ENCODE results near the gene PHF11.

The PHF11 gene

DNA sequence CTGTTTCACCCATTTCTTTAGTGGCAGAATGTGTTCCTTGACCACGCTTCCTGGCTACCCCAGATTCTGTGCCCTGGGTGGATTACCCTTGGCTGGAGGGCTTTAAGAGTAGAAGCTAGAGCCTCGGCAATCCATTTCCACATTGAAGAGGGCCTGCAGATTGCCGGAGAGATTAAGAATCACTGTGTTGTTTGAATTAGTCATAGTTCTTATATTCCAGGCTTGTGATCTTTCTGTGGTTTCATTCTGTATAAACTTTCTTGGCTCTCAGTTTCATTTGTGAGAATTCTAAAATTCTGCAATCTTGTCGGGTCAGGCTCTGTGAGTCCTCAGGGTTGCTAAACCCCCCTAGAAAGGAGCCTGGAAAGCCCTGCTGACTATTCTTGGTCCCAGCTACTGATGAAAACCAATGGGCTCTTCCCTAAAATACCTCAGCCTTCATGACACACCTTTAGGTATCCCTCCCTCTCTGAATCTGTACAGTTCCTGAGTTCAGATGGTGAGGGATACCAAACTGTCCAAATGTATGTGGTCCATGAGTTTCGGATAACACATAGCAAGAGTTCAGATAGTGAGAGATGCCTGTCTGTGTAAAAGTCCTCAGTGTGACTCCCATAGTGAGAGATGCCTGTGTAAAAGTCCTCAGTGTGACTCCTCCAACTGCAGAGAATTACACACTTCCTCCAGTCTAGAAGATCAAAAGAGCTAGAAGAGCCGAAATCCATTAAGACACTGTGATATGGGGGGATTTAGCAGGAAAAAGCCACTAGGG lies 4.3 kb downstream of the PHF11 start:
- no peak overlapping the region for H3K4me3 ChIP-seq (ENCODE audit: low read length)
- H4K20me1 ChIP-seq (ENCODE audit: insufficient read depth, low read length): no peaks in the 10 kb centered on the region; the same call in 1 of the 2 replicates
- H3K4me1 ChIP-seq (ENCODE audit: low read length): peaks cover 16% of the 10 kb centered on the region
- peaks cover 40% of the 10 kb centered on the region for H3K36me3 ChIP-seq (replicated peaks; ENCODE audit: low read depth, low read length)
- H3K79me2 ChIP-seq (ENCODE audit: low read length): no peaks in the 10 kb centered on the region; the same call in 1 of the 2 replicates
- H3K9me3 ChIP-seq (ENCODE audit: insufficient read depth, low read length): no peaks in the 10 kb centered on the region
- no peaks in the 10 kb centered on the region for H3K27me3 ChIP-seq (ENCODE audit: low read depth, low read length)
- no peak overlapping the region for H3K27ac ChIP-seq (ENCODE audit: low read length)
- no peak for TF ChIP-seq EZH2phosphoT487 (IDR thresholded peaks at IDR 0.05; ENCODE audit: low read depth)
- TF ChIP-seq, protein P1, sequence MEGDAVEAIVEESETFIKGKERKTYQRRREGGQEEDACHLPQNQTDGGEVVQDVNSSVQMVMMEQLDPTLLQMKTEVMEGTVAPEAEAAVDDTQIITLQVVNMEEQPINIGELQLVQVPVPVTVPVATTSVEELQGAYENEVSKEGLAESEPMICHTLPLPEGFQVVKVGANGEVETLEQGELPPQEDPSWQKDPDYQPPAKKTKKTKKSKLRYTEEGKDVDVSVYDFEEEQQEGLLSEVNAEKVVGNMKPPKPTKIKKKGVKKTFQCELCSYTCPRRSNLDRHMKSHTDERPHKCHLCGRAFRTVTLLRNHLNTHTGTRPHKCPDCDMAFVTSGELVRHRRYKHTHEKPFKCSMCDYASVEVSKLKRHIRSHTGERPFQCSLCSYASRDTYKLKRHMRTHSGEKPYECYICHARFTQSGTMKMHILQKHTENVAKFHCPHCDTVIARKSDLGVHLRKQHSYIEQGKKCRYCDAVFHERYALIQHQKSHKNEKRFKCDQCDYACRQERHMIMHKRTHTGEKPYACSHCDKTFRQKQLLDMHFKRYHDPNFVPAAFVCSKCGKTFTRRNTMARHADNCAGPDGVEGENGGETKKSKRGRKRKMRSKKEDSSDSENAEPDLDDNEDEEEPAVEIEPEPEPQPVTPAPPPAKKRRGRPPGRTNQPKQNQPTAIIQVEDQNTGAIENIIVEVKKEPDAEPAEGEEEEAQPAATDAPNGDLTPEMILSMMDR (IDR thresholded peaks at IDR 0.05; ENCODE audit: low read depth, low read length): no peak
- no peak overlapping the region for H3K9ac ChIP-seq (ENCODE audit: low read length)
- H3K4me2 ChIP-seq (ENCODE audit: low read length): no peak overlapping the region
- H2AFZ ChIP-seq (ENCODE audit: low read depth, low read length): no peak overlapping the region

DNA sequence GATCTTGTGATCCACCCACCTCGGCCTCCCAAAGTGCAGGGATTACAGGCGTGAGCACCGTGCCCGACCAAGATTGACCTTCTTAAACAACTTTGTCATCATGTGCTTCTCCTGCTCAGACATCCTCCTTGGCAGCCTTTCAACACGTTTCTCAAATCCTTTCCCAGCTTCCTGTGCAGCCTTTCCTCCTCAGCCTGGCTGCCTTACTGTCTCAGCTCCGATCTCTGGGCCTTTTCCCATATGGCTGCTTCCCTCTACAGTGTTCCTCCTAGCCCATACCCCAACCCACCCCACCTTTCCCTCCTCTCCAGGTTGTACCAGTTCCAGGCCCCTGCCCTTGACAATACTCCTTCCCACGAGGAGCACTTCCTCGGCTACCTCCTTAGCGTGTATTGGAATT lies 7.2 kb downstream of the PHF11 start:
- no peaks in the 10 kb centered on the region; the same call in 1 of the 2 replicates for H4K20me1 ChIP-seq (ENCODE audit: insufficient read depth, low read length)
- H3K4me3 ChIP-seq (ENCODE audit: low read length): no peak overlapping the region
- no peak overlapping the region for H3K9ac ChIP-seq (ENCODE audit: low read length)
- no peak overlapping the region for H3K27ac ChIP-seq (ENCODE audit: low read length)
- TF ChIP-seq, protein P1 (IDR thresholded peaks at IDR 0.05; ENCODE audit: low read depth, low read length): no peak
- TF ChIP-seq EZH2phosphoT487 (IDR thresholded peaks at IDR 0.05; ENCODE audit: low read depth): no peak
- no peaks in the 10 kb centered on the region for H3K9me3 ChIP-seq (ENCODE audit: insufficient read depth, low read length)
- H3K27me3 ChIP-seq (ENCODE audit: low read depth, low read length): no peaks in the 10 kb centered on the region
- peaks cover 46% of the 10 kb centered on the region for H3K36me3 ChIP-seq (replicated peaks; ENCODE audit: low read depth, low read length)
- H2AFZ ChIP-seq (ENCODE audit: low read depth, low read length): no peak overlapping the region
- no peak overlapping the region for H3K4me2 ChIP-seq (ENCODE audit: low read length)
- H3K4me1 ChIP-seq (ENCODE audit: low read length): peaks cover 1% of the 10 kb centered on the region; the same call in 1 of the 2 replicates
- H3K79me2 ChIP-seq (ENCODE audit: low read length): no peaks in the 10 kb centered on the region

DNA sequence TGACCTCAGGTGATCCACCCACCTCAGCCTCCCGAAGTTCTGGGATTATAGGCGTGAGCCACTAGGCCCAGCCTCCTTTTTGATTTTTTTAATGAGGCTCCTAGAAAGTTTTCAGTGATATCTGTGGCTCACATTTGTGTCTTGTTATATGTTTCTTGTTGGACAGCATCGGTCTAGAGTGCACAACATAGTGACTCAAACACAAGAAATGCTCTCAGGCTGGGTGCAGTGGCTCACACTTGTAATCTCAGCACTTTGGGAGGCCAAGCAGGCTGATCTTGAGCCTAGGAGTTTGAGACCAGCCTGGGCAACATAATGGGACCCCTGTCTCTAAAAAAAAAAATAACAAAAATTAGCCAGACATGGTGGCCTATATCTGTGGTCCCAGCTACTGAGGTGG lies 8.2 kb downstream of the PHF11 start:
- H3K79me2 ChIP-seq (ENCODE audit: low read length): no peaks in the 10 kb centered on the region
- H3K9me3 ChIP-seq (ENCODE audit: insufficient read depth, low read length): no peaks in the 10 kb centered on the region
- H3K4me2 ChIP-seq (ENCODE audit: low read length): no peak overlapping the region
- H2AFZ ChIP-seq (ENCODE audit: low read depth, low read length): no peak overlapping the region
- no peak overlapping the region for H3K9ac ChIP-seq (ENCODE audit: low read length)
- no peak overlapping the region for H3K4me3 ChIP-seq (ENCODE audit: low read length)
- peaks cover 37% of the 10 kb centered on the region for H3K36me3 ChIP-seq (replicated peaks; ENCODE audit: low read depth, low read length)
- no peaks in the 10 kb centered on the region for H3K4me1 ChIP-seq (ENCODE audit: low read length)
- H3K27me3 ChIP-seq (ENCODE audit: low read depth, low read length): no peaks in the 10 kb centered on the region
- H3K27ac ChIP-seq (ENCODE audit: low read length): no peak overlapping the region
- H4K20me1 ChIP-seq (ENCODE audit: insufficient read depth, low read length): no peaks in the 10 kb centered on the region; the same call in 1 of the 2 replicates
- TF ChIP-seq EZH2phosphoT487 (IDR thresholded peaks at IDR 0.05; ENCODE audit: low read depth): no peak
- TF ChIP-seq, protein P1 (IDR thresholded peaks at IDR 0.05; ENCODE audit: low read depth, low read length): no peak

DNA sequence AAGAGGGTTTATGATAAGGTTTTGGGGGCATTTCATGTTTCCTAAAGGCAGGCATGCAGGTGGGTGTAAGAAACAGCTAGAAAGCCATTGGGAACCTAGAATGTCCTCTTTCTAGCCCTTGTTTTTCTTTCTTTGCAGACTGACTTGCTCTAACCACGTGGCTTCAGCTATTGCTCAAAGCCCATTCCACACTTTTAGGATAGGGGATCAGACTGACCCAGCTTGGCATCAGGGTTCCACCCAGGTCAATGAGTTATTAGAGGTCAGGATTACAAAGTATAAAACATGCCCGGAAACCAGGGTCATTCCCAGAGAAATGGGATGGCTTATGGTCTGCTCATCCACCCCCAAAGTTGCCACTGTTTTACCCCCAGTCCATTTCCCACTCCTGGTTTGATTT lies 16.8 kb downstream of the PHF11 start:
- Histone ChIP-seq H3K27ac (ENCODE audit: low read length) (no peak overlapping the region), H3K9ac (ENCODE audit: low read length) (no peak overlapping the region), H3K36me3 (replicated peaks; ENCODE audit: low read depth, low read length) (peaks cover 37% of the 10 kb centered on the region), H3K4me3 (ENCODE audit: low read length) (no peak overlapping the region), H3K9me3 (ENCODE audit: insufficient read depth, low read length) (no peaks in the 10 kb centered on the region), H3K27me3 (ENCODE audit: low read depth, low read length) (no peaks in the 10 kb centered on the region), H2AFZ (ENCODE audit: low read depth, low read length) (no peak overlapping the region), H4K20me1 (ENCODE audit: insufficient read depth, low read length) (no peaks in the 10 kb centered on the region), H3K4me1 (ENCODE audit: low read length) (no peaks in the 10 kb centered on the region), H3K4me2 (ENCODE audit: low read length) (no peak overlapping the region), H3K79me2 (ENCODE audit: low read length) (no peaks in the 10 kb centered on the region)
- no peak for TF ChIP-seq EZH2phosphoT487 (IDR thresholded peaks at IDR 0.05; ENCODE audit: low read depth)
- TF ChIP-seq, protein P1 (IDR thresholded peaks at IDR 0.05; ENCODE audit: low read depth, low read length): no peak
